B cell (primary cell): ENCODE measurements around the gene EDNRA. TPM values are rescaled to one million over a fixed set of nuclear protein-coding genes. Genes with fewer than 3 reads are reported as not detected.

ENCODE experiments used
- ATAC-seq: fragments of 200-7000 bp; cut with Tn5 transposase; one replicate; pipeline ENCODE4 v1.10.0; 2021; ENCODE audit warnings: low read depth, mild to moderate bottlenecking, moderate number of reproducible peaks, moderate library complexity
- CTCF ChIA-PET: fragments of 350-600 bp; sonication (Branson Sonifier 250); formaldehyde crosslinking; loops from one replicate; lab custom pipeline; 2021; ENCODE audit warnings: antibody characterized with exemption, inconsistent platforms; lab: Charles Lee
- POLR2A ChIA-PET: fragments of 350-600 bp; sonication (Branson Sonifier 250); formaldehyde crosslinking; loops from one replicate; lab custom pipeline; 2021; ENCODE audit warnings: antibody characterized with exemption; lab: Charles Lee
- DNase-seq: peaks from one replicate; pipeline ENCODE4 v3.0.0; 2013
- H2AFZ ChIP-seq: 2 replicates; pipeline ENCODE4 v1.6.1; 2012; ENCODE audit warnings: mild to moderate bottlenecking, low read depth, low read length; ENCODE audit not compliant: insufficient read depth, poor library complexity, severe bottlenecking
- H3K27ac ChIP-seq, 2 donors: 1 replicate in 1 of 2; 2 replicates in 1 of 2; pipeline ENCODE4 v1.5.1; 2012 to 2013; ENCODE audit warnings: low read length in 2 of 2, mild to moderate bottlenecking in 2 of 2, moderate library complexity in 1 of 2
- H3K27me3 ChIP-seq, 4 experiments: fragments of 200-600 bp in 1 of 4; sonication (generic) in 1 of 4; replicated peaks in 1 of 4; 1 replicate in 2 of 4; 2 replicates in 2 of 4; pipeline versions ENCODE4 v1.6.1 to v1.7.0; 2013 to 2016; ENCODE audit warnings: low read length in 3 of 4, mild to moderate bottlenecking in 2 of 4, mixed read lengths in 1 of 4, moderate library complexity in 1 of 4; ENCODE audit not compliant: insufficient read depth in 4 of 4, control insufficient read depth in 3 of 4; ENCODE audit errors: control extremely low read depth in 1 of 4
- H3K36me3 ChIP-seq, 2 experiments: replicated peaks in 1 of 2; 1 replicate in 1 of 2; 2 replicates in 1 of 2; pipeline versions ENCODE4 v1.6.1 to v1.7.1; 2013; ENCODE audit warnings: low read length in 1 of 2; ENCODE audit not compliant: insufficient read depth in 2 of 2, control insufficient read depth in 1 of 2; ENCODE audit errors: control extremely low read depth in 1 of 2, extremely low read depth in 1 of 2
- H3K4me1 ChIP-seq, 2 donors: fragments of 200-600 bp in 1 of 2; sonication (generic) in 1 of 2; 1 replicate in 1 of 2; 2 replicates in 1 of 2; pipeline versions ENCODE4 v1.5.1 to v1.6.1; 2013 to 2017; ENCODE audit warnings: low read length in 2 of 2; ENCODE audit not compliant: control insufficient read depth in 2 of 2, insufficient read depth in 2 of 2
- H3K4me2 ChIP-seq: replicated peaks from 2 replicates; pipeline ENCODE3; 2012; ENCODE audit warnings: mild to moderate bottlenecking, low read depth, low read length; ENCODE audit not compliant: poor library complexity, severe bottlenecking
- H3K4me3 ChIP-seq, 5 experiments: fragments of 200-600 bp in 1 of 5; sonication (generic) in 1 of 5; 1 replicate in 3 of 5; 2 replicates in 2 of 5; pipeline versions ENCODE4 v1.5.1 to v1.7.0; 2011 to 2016; ENCODE audit warnings: low read length in 4 of 5, mild to moderate bottlenecking in 4 of 5, low read depth in 2 of 5, control low read depth in 1 of 5, moderate library complexity in 1 of 5; ENCODE audit not compliant: insufficient read depth in 1 of 5; ENCODE audit errors: control extremely low read depth in 1 of 5, extremely low read depth in 1 of 5
- H3K79me2 ChIP-seq: fragments of 200-600 bp; sonication (generic); one replicate; pipeline ENCODE4 v1.6.0; 2016; ENCODE audit warnings: low read length; ENCODE audit not compliant: control insufficient read depth, insufficient read depth
- H3K9ac ChIP-seq: fragments of 200-600 bp; sonication (generic); 2 replicates; pipeline ENCODE4 v1.6.1; 2017; ENCODE audit warnings: mild to moderate bottlenecking, low read length, moderate library complexity
- H3K9me3 ChIP-seq, 3 donors: one replicate each; pipeline versions ENCODE4 v1.6.1 to v1.7.1; 2013; ENCODE audit warnings: low read length in 2 of 3; ENCODE audit not compliant: control insufficient read depth in 2 of 3, insufficient read depth in 1 of 3; ENCODE audit errors: control extremely low read depth in 1 of 3
- H4K20me1 ChIP-seq: 2 replicates; pipeline ENCODE4 v1.6.0; 2012; ENCODE audit warnings: mild to moderate bottlenecking, low read length; ENCODE audit not compliant: insufficient read depth, control insufficient read depth, poor library complexity, severe bottlenecking
- H3K27ac Mint-ChIP-seq: one replicate; pipeline ENCODE4 v1.8.0; 2021; ENCODE audit warnings: mixed read lengths
- H3K27me3 Mint-ChIP-seq: one replicate; pipeline ENCODE4 v1.8.0; 2021; ENCODE audit warnings: mixed read lengths
- H3K4me1 Mint-ChIP-seq: one replicate; pipeline ENCODE4 v1.8.0; 2021; ENCODE audit warnings: mixed read lengths
- H3K4me3 Mint-ChIP-seq: one replicate; pipeline ENCODE4 v1.8.0; 2021; ENCODE audit warnings: mixed read lengths
- H3K9me3 Mint-ChIP-seq: one replicate; pipeline ENCODE4 v1.8.0; 2022; ENCODE audit warnings: mixed read lengths; ENCODE audit not compliant: insufficient read depth
- EZH2 ChIP-seq: IDR thresholded peaks from 2 replicates; pipeline ENCODE4 v1.6.1; 2012; ENCODE audit warnings: borderline replicate concordance, low read depth, mild to moderate bottlenecking, moderate library complexity, low read length; ENCODE audit not compliant: insufficient read depth, poor library complexity, severe bottlenecking
- WGBS: methylation state at CpG from one replicate; pipeline ENCODE4 v1.1.5; 2013; ENCODE audit warnings: missing lambda C conversion rate; ENCODE audit not compliant: insufficient coverage; 5-methylcytosine and 5-hydroxymethylcytosine counted together
- intact Hi-C: fragments of 100-400 bp; cut with micrococcal nuclease; formaldehyde crosslinking; loops from one replicate; pipeline ENCODE4 v1.10.0; 2022
- polyA plus RNA-seq: library from polyadenylated mRNA; depleted of rRNA; stranded (reverse); fragments of >200 nt; gene quantifications from 2 replicates; pipeline ENCODE4 v1.2.3, GENCODE V29; 2012
- total RNA-seq, 2 donors: library from RNA; stranded (reverse); fragments of 120-200 nt in 1 of 2; gene quantifications; 1 replicate in 1 of 2; 2 replicates in 1 of 2; pipeline versions ENCODE4 v1.2.3 to v1.2.4, GENCODE V29; 2013 to 2022
- TF ChIP-seq, protein P1 (sequence below): fragments of 200-600 bp; IDR thresholded peaks from one replicate; pipeline ENCODE4 v1.8.0; 2022; ENCODE audit warnings: antibody characterized with exemption, mild to moderate bottlenecking

The EDNRA gene
- total and polyA plus RNA-seq, 2 donors (not counting 1 experiment from before 2014, with no cell fraction given) = not detected

GRCh38 chr4:147567276-147567675 lies 86.4 kb downstream of the EDNRA start:
- Histone ChIP-seq H4K20me1 (no peaks in the 10 kb centered on the region), H3K36me3 (no peaks in the 10 kb centered on the region), H3K9ac (no peak overlapping the region), H3K9me3 (peaks cover 0 to 4% (median 0%) of the 10 kb centered on the region in 3 donors), H3K4me3 (no peak overlapping the region), H3K27me3 (no peaks in the 10 kb centered on the region), H3K4me1 (no peaks in the 10 kb centered on the region), H3K79me2 (no peaks in the 10 kb centered on the region), H2AFZ (no peak overlapping the region), H3K27ac (no peak overlapping the region), H3K4me2 (no peak overlapping the region)
- no CpG with 5 or more reads among the region's 1 CpG for WGBS
- no peak overlapping the region for H3K27ac Mint-ChIP-seq
- intact Hi-C loops = no loop called here
- ChIA-PET POLR2A (no interaction called here), CTCF (no interaction called here)
- no peaks in the 10 kb centered on the region for H3K9me3 Mint-ChIP-seq
- ATAC-seq = no peak
- no peak for DNase-seq
- H3K27me3 Mint-ChIP-seq = no peaks in the 10 kb centered on the region
- H3K4me1 Mint-ChIP-seq = no peaks in the 10 kb centered on the region
- H3K4me3 Mint-ChIP-seq = no peak overlapping the region
- TF ChIP-seq, protein P1, sequence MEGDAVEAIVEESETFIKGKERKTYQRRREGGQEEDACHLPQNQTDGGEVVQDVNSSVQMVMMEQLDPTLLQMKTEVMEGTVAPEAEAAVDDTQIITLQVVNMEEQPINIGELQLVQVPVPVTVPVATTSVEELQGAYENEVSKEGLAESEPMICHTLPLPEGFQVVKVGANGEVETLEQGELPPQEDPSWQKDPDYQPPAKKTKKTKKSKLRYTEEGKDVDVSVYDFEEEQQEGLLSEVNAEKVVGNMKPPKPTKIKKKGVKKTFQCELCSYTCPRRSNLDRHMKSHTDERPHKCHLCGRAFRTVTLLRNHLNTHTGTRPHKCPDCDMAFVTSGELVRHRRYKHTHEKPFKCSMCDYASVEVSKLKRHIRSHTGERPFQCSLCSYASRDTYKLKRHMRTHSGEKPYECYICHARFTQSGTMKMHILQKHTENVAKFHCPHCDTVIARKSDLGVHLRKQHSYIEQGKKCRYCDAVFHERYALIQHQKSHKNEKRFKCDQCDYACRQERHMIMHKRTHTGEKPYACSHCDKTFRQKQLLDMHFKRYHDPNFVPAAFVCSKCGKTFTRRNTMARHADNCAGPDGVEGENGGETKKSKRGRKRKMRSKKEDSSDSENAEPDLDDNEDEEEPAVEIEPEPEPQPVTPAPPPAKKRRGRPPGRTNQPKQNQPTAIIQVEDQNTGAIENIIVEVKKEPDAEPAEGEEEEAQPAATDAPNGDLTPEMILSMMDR = no peak
- no peak for TF ChIP-seq EZH2

DNA sequence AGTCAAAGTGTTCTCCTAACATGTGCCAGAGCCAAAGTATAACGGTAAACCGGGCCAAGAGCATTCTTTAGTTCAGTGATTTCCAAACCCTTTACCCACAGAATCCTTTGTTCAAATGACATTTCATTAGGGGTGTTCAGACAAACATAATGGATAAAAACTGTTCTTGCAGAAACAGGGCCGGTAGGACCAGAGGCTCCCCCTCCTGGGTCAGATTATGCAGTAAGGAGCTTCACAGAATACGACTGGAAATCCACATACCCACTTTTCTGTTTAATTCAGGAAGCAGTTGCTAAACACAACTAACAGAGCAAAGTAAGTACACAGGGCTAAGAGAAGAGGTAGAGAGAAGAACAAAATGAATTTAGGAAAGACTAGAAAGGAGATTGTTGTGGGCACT lies 89.7 kb downstream of the EDNRA start:
- H3K9ac ChIP-seq = no peak overlapping the region
- Mint-ChIP-seq H3K9me3 (no peaks in the 10 kb centered on the region), H3K4me1 (no peaks in the 10 kb centered on the region), H3K27ac (no peak overlapping the region), H3K27me3 (peaks cover 6% of the 10 kb centered on the region), H3K4me3 (no peak overlapping the region)
- DNase-seq (no peak), ATAC-seq (no peak)
- POLR2A ChIA-PET = no interaction called here
- H3K36me3 ChIP-seq = no peaks in the 10 kb centered on the region
- WGBS = 50% methylated on average over 1 of the region's 4 CpGs
- CTCF ChIA-PET = no interaction called here
- intact Hi-C loops = no loop called here
- H3K79me2 ChIP-seq = no peaks in the 10 kb centered on the region
- H3K27me3 ChIP-seq = peaks cover 0 to 2% (median 0%) of the 10 kb centered on the region in 4 experiments
- TF ChIP-seq, protein P1 = no peak
- TF ChIP-seq EZH2 = no peak
- H2AFZ ChIP-seq = no peak overlapping the region
- H3K9me3 ChIP-seq = peaks cover 0 to 4% (median 0%) of the 10 kb centered on the region in 3 donors
- H3K4me3 ChIP-seq = no peak overlapping the region
- H3K27ac ChIP-seq = no peak overlapping the region
- H3K4me1 ChIP-seq = no peaks in the 10 kb centered on the region
- H4K20me1 ChIP-seq = no peaks in the 10 kb centered on the region
- no peak overlapping the region for H3K4me2 ChIP-seq
